Spleen (tissue), 11 donors: Measurements from ENCODE around the gene HOXD8. TPM values are rescaled to one million over a fixed set of nuclear protein-coding genes. Genes with fewer than 3 reads are reported as not detected.

Experiments
- DNase-seq: peaks from one replicate; pipeline ENCODE4 v3.0.0-alpha.2; 2020
- H3K27ac ChIP-seq, 8 donors: fragments of 200-600 bp; sonication (generic) in 7 of 8; 1 replicate in 4 of 8; 2 replicates in 4 of 8; pipeline versions ENCODE4 v1.5.0 to v1.8.0; 2016 to 2021; ENCODE audit warnings: inconsistent platforms in 4 of 8, mild to moderate bottlenecking in 4 of 8, moderate library complexity in 1 of 8
- H3K27me3 ChIP-seq, 7 donors: fragments of 200-600 bp; sonication (generic) in 6 of 7; replicated peaks in 1 of 7; 1 replicate in 4 of 7; 2 replicates in 3 of 7; pipeline versions ENCODE4 v1.5.0 to v1.8.0; 2016 to 2021; ENCODE audit warnings: inconsistent platforms in 3 of 7, mild to moderate bottlenecking in 1 of 7
- H3K36me3 ChIP-seq, 6 donors: fragments of 200-600 bp; sonication (generic) in 5 of 6; 1 replicate in 4 of 6; 2 replicates in 2 of 6; pipeline versions ENCODE4 v1.5.0 to v1.8.0; 2016 to 2021; ENCODE audit warnings: inconsistent platforms in 2 of 6
- H3K4me1 ChIP-seq, 6 donors: fragments of 200-600 bp; sonication (generic) in 5 of 6; 1 replicate in 3 of 6; 2 replicates in 3 of 6; pipeline versions ENCODE4 v1.5.0 to v1.8.0; 2016 to 2021; ENCODE audit warnings: inconsistent platforms in 3 of 6
- H3K4me3 ChIP-seq, 8 donors: fragments of 200-600 bp; sonication (generic) in 7 of 8; 1 replicate in 4 of 8; 2 replicates in 4 of 8; pipeline versions ENCODE4 v1.5.0 to v1.8.0; 2016 to 2021; ENCODE audit warnings: inconsistent platforms in 4 of 8, mild to moderate bottlenecking in 4 of 8, moderate library complexity in 2 of 8
- H3K9me3 ChIP-seq, 8 donors: fragments of 200-600 bp; sonication (generic) in 7 of 8; 1 replicate in 4 of 8; 2 replicates in 4 of 8; pipeline versions ENCODE4 v1.5.0 to v1.8.0; 2016 to 2021; ENCODE audit warnings: inconsistent platforms in 4 of 8
- POLR2A ChIP-seq, 3 donors: fragments of 450-650 bp; IDR thresholded peaks; one replicate each; pipeline ENCODE4 v1.5.1; 2017; ENCODE audit warnings: antibody characterized with exemption in 3 of 3, mild to moderate bottlenecking in 1 of 3
- POLR2AphosphoS5 ChIP-seq, 3 donors: sonication (generic); formaldehyde crosslinking; IDR thresholded peaks; one replicate each; pipeline ENCODE4 v1.5.1; 2017; ENCODE audit warnings: antibody characterized with exemption in 3 of 3
- WGBS, 5 donors: extraction: QIAGEN DNeasy Blood & Tissue Kit in 3 of 5; methylation state at CpG; one replicate each; pipeline versions ENCODE4 v1.1.5 to v1.1.7; 2013 to 2018; 5-methylcytosine and 5-hydroxymethylcytosine counted together
- intact Hi-C: fragments of 100-400 bp; cut with DNase I; formaldehyde crosslinking; loops from one replicate; pipeline ENCODE4 v1.15.0; 2023; ENCODE audit warnings: low total_unique reads
- polyA plus RNA-seq, 3 donors: library from polyadenylated mRNA; stranded (reverse); fragments of 200-250 nt; gene quantifications; one replicate each; pipeline ENCODE4 v1.2.1, GENCODE V29; 2013
- total RNA-seq, 7 donors: library from RNA; depleted of rRNA in 3 of 7; stranded (reverse); fragments of >200 nt in 3 of 7; fragmentation: NEBNext Ultra II Directional in 4 of 7; extraction: Animal tissue kit (Norgen Biotek cat#: 25700) in 4 of 7; gene quantifications; one replicate each; pipeline versions ENCODE4 v1.1.0 to v1.2.1, GENCODE V29; 2016 to 2021
- TF ChIP-seq, protein P1 (sequence below), 11 experiments: fragments of 200-600 bp in 7 of 11; fragments of 450-650 bp in 4 of 11; sonication (generic) in 4 of 11; IDR thresholded peaks in 8 of 11; conservative IDR thresholded peaks in 3 of 11; 1 replicate in 7 of 11; 2 replicates in 4 of 11; pipeline versions ENCODE4 v1.4.0 to v1.8.0; 2016 to 2021; ENCODE audit warnings: antibody characterized with exemption in 11 of 11, inconsistent platforms in 4 of 11, mild to moderate bottlenecking in 1 of 11
- donor health status: healthy with polysubstance abuse.
- donor health status: DM: no; HTN: no; CAD: no; lungs with moderate emphysema.
- donor health status: DM: no; HTN: no; CAD: no.
- donor health status: Bipolar disorder and iron deficiency.
- donor health status: healthy.
- donor health status: DM: no; HTN: no; CAD: no.
- donor health status: DM: yes; HTN: yes; CAD: no.

The HOXD8 gene
- total and polyA plus RNA-seq, 10 donors, result 4.7 to 27.0 (median 15.8) TPM

DNA sequence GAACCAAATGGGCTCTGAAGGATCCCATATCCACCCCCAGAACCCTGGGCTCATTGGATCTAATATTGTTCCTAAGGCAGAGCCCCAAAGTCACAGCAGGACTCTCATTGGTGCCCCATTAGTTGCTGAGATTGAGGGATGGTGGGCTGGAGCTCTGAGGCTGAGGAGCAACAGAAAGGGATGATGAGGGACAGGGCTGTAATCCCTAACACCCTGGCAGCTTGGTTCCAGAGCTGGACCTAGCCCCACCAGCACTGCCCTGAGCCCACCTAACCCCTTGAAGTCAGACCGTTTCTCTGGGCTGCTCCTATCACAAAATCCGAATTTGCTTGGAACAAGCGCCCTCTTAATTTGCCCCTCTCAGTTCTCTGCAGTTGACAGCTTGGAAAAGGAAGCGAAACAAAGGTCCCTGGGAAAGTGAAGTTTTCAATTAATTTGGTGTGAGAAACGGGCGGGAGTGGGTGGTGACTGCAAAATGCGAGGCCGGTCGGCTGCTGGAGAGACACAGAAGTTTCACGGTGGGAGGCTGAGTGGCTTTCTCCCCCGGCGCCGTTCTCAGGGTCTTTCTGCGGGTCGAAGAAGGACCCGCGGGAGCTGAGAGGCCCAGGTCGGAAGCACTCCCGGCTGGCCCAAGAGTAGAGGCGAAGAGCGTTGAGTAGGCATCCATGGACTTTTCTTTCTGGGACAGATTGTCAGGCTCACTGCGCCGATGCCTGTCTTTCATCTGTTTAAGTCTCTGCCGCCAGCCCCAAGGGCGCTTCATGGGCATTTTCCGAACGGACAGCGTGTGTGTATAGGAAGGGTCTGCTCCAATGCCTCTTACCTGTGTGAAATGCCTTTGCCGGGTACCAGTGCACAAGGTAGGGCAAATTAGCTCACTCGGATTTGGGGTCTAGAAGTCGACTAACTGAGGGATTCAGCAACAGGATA, 37.9 kb upstream of the HOXD8 start:
- H3K4me1 ChIP-seq, result peaks cover 13 to 43% (median 32%) of the 10 kb centered on the region in 6 donors
- H3K9me3 ChIP-seq, result no peaks in the 10 kb centered on the region
- WGBS, 5 donors, result 6 to 12% (median 7%) methylated on average over 31 of the region's 31 CpGs
- no peak for DNase-seq
- H3K4me3 ChIP-seq, result peak overlapping the region in 1 of 8 donors; percentile 33
- peaks cover 27 to 100% (median 100%) of the 10 kb centered on the region in 7 donors for H3K27me3 ChIP-seq
- no peak overlapping the region for H3K27ac ChIP-seq
- intact Hi-C loops, result no loop called here
- no peak for TF ChIP-seq POLR2AphosphoS5 (IDR thresholded peaks at IDR 0.05)
- TF ChIP-seq POLR2A (IDR thresholded peaks at IDR 0.05), result no peak
- TF ChIP-seq, protein P1, sequence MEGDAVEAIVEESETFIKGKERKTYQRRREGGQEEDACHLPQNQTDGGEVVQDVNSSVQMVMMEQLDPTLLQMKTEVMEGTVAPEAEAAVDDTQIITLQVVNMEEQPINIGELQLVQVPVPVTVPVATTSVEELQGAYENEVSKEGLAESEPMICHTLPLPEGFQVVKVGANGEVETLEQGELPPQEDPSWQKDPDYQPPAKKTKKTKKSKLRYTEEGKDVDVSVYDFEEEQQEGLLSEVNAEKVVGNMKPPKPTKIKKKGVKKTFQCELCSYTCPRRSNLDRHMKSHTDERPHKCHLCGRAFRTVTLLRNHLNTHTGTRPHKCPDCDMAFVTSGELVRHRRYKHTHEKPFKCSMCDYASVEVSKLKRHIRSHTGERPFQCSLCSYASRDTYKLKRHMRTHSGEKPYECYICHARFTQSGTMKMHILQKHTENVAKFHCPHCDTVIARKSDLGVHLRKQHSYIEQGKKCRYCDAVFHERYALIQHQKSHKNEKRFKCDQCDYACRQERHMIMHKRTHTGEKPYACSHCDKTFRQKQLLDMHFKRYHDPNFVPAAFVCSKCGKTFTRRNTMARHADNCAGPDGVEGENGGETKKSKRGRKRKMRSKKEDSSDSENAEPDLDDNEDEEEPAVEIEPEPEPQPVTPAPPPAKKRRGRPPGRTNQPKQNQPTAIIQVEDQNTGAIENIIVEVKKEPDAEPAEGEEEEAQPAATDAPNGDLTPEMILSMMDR (IDR thresholded peaks at IDR 0.05 in 8 of 11, conservative IDR thresholded peaks at IDR 0.05 in 3 of 11), result no peak
- no peaks in the 10 kb centered on the region for H3K36me3 ChIP-seq

DNA sequence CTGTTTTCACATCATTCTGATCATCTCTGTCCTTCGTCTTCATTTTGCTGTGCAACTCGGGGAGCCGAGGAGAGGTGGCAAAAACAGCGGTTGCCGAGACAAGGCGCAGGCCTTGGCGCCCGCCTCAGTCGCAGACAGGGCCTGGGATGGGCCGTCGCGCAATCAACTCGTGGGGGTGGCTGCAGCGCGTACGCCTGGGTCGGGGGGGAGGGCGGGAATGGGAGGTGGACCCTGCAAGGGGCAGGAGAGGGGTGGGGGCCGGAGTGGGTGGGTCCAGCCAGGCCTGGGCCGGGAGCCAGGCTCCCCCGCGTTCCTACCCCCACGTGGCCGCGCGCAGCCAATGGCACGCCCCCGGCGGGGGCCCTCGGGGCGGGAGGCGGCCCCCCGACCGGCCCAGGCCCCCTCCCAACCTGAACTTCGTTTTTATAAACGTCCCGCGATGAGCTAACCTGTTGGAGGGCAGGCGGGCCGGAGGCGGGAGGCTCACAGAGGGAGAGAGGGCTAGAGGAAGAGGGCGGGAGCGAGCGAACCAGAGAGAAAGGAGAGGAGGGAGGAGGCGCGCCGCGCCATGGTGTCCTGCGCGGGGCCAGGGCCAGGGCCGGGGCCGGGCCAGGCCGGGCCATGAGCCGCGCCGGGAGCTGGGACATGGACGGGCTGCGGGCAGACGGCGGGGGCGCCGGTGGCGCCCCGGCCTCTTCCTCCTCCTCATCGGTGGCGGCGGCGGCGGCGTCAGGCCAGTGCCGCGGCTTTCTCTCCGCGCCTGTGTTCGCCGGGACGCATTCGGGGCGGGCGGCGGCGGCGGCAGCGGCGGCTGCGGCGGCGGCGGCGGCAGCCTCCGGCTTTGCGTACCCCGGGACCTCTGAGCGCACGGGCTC, 37.0 kb upstream of the HOXD8 start, which contains the start of gene HOXD13:
TSS of gene HOXD13 (plus strand) at position 452 of the 875 bp plus-strand sequence. CDS start at position 622, 170 bp downstream.
- H3K27ac ChIP-seq, result no peak within 1 kb of the TSS
- intact Hi-C loops, result no loop called here
- H3K27me3 ChIP-seq, result peaks cover 27 to 100% (median 100%) of the 10 kb centered on the region in 7 donors
- no peaks in the 10 kb centered on the region for H3K36me3 ChIP-seq
- H3K4me3 ChIP-seq, result peak within 1 kb of the TSS in 7 of 8 donors; percentile 2 to 60 (median 29)
- H3K4me1 ChIP-seq, result peaks cover 18 to 52% (median 41%) of the 10 kb centered on the region in 6 donors
- 3 to 9% (median 4%) methylated on average over 21 to 95 of the region's 95 CpGs for WGBS, 5 donors
- no peak for TF ChIP-seq POLR2A (IDR thresholded peaks at IDR 0.05)
- TF ChIP-seq, protein P1 (IDR thresholded peaks at IDR 0.05 in 8 of 11, conservative IDR thresholded peaks at IDR 0.05 in 3 of 11), result no peak
- no peak for TF ChIP-seq POLR2AphosphoS5 (IDR thresholded peaks at IDR 0.05)
- no peaks in the 10 kb centered on the region for H3K9me3 ChIP-seq
- no peak for DNase-seq

GRCh38 chr2:176093145-176093897, 36.2 kb upstream of the HOXD8 start:
- Histone ChIP-seq H3K9me3 (no peaks in the 10 kb centered on the region), H3K36me3 (no peaks in the 10 kb centered on the region), H3K4me3 (peak overlapping the region in 7 of 8 donors; percentile 2 to 60 (median 29)), H3K27ac (no peak overlapping the region), H3K27me3 (peaks cover 32 to 100% (median 100%) of the 10 kb centered on the region in 7 donors), H3K4me1 (peaks cover 12 to 51% (median 42%) of the 10 kb centered on the region in 6 donors)
- TF ChIP-seq POLR2AphosphoS5 (IDR thresholded peaks at IDR 0.05) (no peak), POLR2A (IDR thresholded peaks at IDR 0.05) (no peak)
- TF ChIP-seq, protein P1 (IDR thresholded peaks at IDR 0.05 in 8 of 11, conservative IDR thresholded peaks at IDR 0.05 in 3 of 11), result no peak
- intact Hi-C loops, result no loop called here
- no peak for DNase-seq
- WGBS, 5 donors, result 3 to 10% (median 6%) methylated on average over 45 to 53 of the region's 53 CpGs
